Inflammatory macrophage treated with lipopolysaccharide for 4 hours (primary cell): Measurements from ENCODE around the gene SLC52A1.

ENCODE experiments used
- DNase-seq: peaks from one replicate; pipeline ENCODE4 v3.0.0-alpha.2; 2020

SLC52A1 gene

GRCh38 chr17:5030168-5030567 lies 5.1 kb downstream of the SLC52A1 start:
- DNase-seq: peak; percentile 31

- DNase-seq: peak; percentile 65
Observed at GRCh38 chr17:5027916-5028315, 7.3 kb downstream of the SLC52A1 start.

DNA sequence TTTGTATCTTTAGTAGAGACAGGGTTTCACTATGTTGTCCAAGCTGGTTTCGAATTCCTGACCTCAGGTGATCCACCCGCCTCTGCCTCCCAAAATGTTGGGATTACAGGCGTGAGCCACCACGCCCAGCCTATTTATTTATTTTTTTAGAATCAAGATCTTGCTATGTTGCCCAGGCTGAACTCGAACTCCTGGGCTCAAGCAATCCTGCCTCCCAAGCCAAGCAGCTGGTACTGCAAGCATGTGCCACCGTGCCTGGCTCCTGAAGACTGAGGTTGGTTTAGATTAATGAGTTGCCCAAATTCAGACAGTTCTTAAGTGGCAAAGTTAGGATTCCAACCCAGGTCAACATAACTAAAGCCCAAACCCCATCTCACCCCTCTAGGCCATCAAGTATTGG lies 7.9 kb downstream of the SLC52A1 start:
- no peak for DNase-seq

GRCh38 chr17:5024604-5025003 lies 10.6 kb downstream of the SLC52A1 start:
- DNase-seq: no peak

DNA sequence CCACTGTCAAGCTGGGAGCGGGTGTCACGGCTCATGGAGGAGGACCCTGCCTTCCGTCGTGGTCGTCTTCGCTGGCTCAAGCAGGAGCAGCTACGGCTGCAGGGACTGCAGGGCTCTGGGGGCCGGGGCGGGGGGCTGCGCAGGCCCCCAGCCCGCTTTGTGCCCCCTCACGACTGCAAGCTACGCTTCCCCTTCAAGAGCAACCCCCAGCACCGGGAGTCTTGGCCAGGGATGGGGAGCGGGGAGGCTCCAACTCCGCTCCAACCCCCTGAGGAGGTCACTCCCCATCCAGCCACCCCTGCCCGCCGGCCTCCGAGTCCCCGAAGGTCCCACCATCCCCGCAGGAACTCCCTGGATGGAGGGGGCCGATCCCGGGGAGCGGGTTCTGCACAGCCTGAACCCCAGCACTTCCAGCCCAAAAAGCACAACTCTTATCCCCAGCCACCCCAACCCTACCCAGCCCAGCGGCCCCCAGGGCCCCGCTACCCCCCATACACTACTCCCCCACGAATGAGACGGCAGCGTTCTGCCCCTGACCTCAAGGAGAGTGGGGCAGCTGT lies 11.6 kb downstream of the SLC52A1 start:
- no peak for DNase-seq

DNA sequence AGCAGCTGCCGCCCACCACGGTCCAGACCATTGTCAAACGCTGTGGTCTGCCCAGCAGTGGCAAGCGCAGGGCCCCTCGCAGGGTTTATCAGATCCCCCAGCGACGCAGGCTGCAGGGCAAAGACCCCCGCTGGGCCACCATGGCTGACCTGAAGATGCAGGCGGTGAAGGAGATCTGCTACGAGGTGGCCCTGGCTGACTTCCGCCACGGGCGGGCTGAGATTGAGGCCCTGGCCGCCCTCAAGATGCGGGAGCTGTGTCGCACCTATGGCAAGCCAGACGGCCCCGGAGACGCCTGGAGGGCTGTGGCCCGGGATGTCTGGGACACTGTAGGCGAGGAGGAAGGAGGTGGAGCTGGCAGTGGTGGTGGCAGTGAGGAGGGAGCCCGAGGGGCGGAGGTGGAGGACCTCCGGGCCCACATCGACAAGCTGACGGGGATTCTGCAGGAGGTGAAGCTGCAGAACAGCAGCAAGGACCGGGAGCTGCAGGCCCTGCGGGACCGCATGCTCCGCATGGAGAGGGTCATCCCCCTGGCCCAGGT lies 13.0 kb downstream of the SLC52A1 start:
- no peak for DNase-seq

- no peak for DNase-seq
Observed at GRCh38 chr17:5020502-5021023, 14.7 kb downstream of the SLC52A1 start.

DNA sequence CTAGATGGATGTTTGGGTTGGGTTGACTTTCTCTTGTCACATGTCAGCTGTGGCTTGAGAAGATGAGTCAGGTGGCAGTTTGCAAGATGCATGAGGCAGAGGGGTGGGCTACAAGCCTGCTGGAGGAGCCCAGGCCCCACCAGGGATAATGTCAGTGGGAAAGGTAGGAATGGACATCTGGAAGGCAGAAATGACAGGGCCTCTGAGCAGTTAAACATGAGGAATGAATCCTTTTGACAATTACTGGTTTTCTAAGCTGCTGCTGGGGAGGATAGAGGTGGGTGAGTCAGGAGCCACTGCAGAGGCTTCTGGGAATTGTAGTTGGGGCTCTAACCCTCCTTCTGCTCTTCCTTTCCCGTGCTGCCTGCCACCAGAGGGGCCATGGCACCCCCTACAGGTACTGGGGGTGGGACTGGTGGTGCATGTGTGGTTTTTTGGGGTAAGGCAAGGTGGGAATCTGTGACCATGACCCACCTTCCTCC lies 15.7 kb downstream of the SLC52A1 start:
- peak; percentile 41 for DNase-seq

GRCh38 chr17:5014357-5014756 lies 20.9 kb downstream of the SLC52A1 start:
- no peak for DNase-seq

- DNase-seq: peak; percentile 80
Observed at GRCh38 chr17:5011928-5012327, 23.3 kb downstream of the SLC52A1 start.

- DNase-seq: no peak
Observed at GRCh38 chr17:5003214-5003867, 31.9 kb downstream of the SLC52A1 start.

DNA sequence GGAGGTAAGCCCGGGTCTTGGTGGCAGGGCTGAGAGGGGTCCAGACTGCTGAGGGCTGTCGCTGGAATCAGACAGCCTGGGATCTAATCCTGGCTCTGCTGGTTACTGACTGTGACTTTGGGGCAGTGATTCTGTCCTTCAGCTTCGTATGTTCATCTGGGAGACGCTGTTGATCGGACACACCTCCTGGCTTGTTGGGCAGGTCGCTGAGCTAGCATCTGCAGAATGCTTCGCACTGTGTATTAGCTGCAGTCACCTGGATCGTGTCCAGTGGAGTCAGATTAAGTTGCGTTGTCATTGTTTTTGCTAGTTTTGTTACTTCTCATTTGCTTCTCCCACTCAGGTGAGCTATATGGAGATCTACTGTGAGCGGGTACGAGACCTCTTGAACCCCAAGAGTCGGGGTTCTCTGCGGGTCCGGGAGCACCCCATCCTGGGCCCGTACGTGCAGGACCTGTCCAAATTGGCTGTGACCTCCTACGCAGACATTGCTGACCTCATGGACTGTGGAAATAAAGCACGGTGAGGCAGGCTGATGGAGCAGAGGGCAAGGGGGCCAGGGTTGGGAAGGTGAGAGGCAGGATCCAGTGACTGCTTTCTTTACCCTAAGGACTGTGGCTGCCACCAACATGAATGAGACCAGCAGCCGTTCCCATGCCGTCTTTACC lies 33.0 kb downstream of the SLC52A1 start:
- no peak for DNase-seq

DNA sequence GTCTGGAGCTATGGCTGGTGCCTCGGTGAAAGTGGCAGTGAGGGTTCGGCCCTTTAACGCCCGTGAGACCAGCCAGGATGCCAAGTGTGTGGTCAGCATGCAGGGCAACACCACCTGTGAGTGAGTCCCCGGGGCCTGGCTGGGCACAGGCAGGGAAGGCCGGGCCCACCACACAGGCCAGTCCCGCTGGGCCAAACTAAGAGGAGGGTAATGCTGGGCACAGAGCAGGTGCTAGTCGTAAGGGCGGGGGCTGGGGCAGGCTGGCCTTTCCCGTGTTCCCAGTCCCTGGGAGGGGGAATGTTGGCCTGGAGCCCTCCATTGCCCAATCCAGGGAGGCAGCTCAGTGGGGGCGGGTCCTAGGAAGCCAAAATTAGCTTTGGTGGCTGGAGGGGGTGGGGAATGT lies 35.0 kb downstream of the SLC52A1 start:
- DNase-seq: no peak

DNA sequence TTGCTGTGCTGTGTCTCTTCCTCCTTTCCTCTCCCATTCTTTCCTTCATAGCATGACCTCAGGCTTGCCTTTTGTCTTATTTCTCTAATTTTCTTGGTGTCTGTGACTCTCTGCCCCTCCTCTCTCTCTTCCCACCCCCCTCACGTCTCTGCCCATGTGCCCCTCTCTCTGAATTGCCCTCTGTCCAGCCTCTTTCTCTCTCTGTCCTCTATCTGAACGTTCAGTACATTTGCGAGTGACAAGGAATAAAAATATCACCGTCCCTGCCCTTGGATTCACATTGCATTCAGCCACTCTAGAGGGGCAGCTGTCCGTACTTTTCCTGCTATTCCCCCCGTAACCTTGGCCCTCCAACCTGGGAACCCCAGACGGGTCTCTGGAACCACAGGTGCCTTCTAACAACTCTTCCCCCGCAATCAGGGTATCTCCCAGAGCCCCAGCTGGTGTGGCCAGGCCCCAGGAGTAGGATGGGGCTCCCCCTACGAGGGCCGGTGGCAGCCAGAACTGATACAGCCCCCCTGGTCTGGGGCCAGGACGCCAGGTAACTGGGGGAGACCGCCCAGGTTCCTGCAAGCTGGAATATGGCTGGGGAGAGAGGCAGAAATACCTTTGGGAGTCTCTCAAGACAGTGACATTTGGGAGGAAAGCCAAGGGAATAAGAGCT lies 35.7 kb downstream of the SLC52A1 start:
- DNase-seq: no peak

DNA sequence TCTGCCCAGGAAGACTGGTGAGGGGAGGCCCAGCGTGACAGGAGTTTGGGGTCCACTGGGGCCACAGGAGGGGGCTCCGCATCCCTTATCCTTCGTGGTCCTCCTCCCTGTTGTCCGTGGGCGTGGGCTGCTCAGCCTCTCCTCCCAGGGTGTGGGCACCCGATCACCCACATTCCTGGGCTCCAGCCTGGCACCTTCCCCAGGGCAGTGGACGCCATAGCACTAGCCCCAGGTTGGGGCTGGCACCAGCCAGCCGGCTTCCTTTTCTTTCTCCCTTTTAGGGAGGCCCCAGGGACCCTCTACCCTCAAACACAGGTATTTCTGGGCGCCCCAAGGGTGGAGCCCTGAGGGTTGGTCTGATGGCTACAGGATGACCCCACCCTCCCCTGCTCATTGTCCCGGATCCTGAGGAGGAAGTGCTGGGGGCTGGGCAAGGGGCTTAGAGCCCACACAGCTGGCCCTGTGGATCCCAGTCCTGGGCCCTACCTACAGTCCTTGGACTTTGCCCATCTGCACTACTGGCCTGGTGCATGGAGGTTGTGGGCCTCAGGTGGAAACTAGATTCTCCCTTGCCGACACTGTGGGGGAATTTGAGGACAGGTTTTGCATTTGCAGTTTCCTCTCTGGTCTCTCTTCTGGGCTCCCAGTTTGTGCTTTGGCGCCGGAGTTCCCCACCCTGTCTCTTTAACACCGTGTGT lies 36.3 kb downstream of the SLC52A1 start:
- peak; percentile 10 for DNase-seq

- no peak for DNase-seq
Observed at GRCh38 chr17:4998027-4998731, 37.0 kb downstream of the SLC52A1 start.

- peak; percentile 91 for DNase-seq
Observed at GRCh38 chr17:4997302-4998026, 37.8 kb downstream of the SLC52A1 start, which contains the start of the genes INCA1 and KIF1C. Gene INCA1, minus strand, starts transcription at chr17:4997522. Its CDS starts 3,085 bp downstream, at chr17:4994437. Gene KIF1C, plus strand, starts transcription at chr17:4997950. Its CDS starts 2,297 bp downstream, at chr17:5000247.

GRCh38 chr17:4994081-4994595 lies 41.1 kb downstream of the SLC52A1 start:
- no peak for DNase-seq

- peak; percentile 48 for DNase-seq
Observed at GRCh38 chr17:4987767-4988567, 47.3 kb downstream of the SLC52A1 start.
